Germinal center (tissue), 1 donor: ENCODE measurements around the gene SPATA31C1.
"Not testable (repeated sequence)": the region's sequence is repeated elsewhere in the genome, so short reads cannot be mapped to it uniquely, and the experiment has no call there.

Source experiments
- DNase-seq: peaks from one replicate; pipeline ENCODE4 v3.0.0; 2012; ENCODE audit warnings: mixed read lengths, low spot score

SPATA31C1 gene

GRCh38 chr9:87938336-87938735 is 20.6 kb downstream of the SPATA31C1 start:
- DNase-seq, result not testable (repeated sequence)

DNA sequence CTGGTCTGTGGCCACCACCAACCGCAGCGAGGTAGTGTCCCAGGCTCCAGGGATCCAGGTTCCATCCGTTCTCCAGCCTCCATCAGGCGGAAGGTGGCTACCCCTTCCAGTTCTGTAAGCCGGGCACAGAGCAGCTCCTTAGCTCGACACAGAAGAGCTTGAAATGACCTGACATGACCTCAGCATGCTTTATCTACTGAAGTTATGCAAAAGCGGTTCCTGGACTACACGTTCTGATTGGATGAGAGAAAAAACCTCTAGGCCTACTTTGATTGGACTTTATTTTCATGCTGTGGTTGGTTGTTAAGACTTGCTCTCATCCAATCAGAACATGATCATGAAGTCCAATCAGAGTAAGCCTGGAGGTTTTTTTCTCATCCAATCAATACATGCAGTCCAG is 21.3 kb downstream of the SPATA31C1 start:
- not testable (repeated sequence) for DNase-seq

DNA sequence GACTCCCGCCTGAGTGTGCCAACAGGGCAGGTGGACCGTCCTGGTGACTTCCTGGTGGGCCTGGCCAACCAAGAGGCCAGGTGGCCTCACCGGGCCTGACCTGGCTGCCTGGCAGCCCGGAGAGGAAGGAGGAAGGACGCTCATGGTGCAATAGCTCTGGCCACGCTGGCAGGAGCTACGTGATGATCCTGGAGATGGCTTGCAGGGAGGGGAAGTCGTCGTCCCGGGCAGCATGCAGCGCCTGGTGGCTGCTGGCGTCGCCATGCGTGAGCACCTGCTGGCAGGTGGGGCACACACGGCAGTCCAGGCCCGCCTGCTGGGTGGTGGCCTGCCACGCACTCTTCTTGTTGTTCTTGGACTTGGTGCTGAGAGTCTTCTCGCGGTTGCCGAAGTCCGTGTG is 26.3 kb downstream of the SPATA31C1 start:
- DNase-seq, result no peak

- no peak for DNase-seq
These were observed 26.9 kb downstream of the SPATA31C1 start for GRCh38 chr9:87944682-87945081.

DNA sequence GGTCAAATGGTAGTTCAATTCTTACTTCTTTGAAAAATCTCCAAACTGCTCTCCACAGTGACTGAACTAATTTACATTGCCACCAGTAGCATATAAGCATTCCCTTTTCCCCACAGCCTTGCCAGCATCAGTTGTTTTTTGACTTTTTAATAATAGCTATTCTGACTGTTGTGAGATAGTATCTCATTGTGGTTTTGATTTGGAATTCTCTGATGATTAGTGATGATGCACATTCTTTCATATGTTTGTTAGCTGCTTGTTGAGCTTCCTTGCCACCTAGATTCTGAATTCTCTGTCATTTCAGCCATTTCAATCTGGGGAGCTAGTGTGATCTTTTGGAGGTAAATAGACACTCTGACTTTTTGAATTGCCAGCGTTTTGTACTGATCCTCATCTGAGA is 32.5 kb downstream of the SPATA31C1 start:
- DNase-seq, result no peak

GRCh38 chr9:87950765-87951488 is 33.2 kb downstream of the SPATA31C1 start:
- peak; percentile 36 for DNase-seq

DNA sequence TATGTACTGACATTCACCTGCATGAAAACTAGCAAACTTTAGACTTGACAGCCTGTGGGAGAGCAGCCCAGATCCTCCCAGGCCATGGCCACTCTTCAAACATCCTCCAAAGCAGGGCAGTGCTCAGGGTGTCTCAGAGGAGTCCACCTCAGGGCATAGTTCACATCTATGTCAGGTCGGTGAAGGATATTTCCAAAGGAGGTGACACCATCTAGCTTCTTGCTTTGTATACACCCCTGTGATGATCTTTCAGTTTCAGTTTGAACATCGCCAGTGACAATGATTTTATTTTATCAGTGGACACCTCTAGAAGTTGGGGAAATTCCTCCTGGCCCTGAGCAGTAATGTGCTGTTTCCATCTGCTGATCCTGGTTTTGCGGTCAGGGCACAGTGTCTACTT is 36.5 kb downstream of the SPATA31C1 start:
- no peak for DNase-seq

DNA sequence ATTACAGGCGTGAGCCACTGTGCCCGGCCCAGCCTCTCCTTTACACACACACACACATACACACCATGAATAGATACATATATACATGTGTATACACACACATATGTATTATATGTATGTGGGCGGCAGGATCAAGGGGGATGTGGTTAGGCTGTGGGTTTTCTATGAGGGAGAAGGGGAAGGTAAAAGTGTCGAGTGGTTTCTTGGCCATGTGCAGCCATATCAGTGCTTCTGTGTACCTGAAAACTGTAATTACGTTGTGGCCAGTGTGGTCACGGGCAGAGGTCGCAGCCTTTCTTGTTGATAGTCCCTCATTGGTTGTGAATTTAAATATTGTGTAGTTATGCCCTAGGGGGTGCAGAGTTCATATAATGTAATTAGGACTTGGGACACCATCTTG is 40.1 kb downstream of the SPATA31C1 start:
- DNase-seq, result no peak

DNA sequence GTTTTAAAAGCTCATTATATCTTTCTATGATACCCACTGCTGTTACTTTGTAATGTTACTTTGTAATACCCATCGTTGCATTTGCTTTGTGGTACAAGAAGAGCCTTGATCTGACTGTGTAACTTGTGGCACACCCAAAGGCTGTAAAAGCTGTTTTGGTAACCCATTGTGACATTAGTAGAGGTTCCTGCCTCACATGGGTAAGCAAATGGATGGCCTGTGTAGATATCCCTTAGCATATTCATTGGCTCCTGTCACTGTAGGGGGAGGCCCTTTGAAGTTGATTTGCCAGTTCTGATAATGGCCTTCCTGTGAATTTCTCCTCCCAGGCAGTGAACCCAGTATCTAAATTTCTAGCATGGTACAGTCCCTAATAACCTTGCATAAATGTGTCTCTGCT is 40.8 kb downstream of the SPATA31C1 start:
- DNase-seq, result no peak

DNA sequence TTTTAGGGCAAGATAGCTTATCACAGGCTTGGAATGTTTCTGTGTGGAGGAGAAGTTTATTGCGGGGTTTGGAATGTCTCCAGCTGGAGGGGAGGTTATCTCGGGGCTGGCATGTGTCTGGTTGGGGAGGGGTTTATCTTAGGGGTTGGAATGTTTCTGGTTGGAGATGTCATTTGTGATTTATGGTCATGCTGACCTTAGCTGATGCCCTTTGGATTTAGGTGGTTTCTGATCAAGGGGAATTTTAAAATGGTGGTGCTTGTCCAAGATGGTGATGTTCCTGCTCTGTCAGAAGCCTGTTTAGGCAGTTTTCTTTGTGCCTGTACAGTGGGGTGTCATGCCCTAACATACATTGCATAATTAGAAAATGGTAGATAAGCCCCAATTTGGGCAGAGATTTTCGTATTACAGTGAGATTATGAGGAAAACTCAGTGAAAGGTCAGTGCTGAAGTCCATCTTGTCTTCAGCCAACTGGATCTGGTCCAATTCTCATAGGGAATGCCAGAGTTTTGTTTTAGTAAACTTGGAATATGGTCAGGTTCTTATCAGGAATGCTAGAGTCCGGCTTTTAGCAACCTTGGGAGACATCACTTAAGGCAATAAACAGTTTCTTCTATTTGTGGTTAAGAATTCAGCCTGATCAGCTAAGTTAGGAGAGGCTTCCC is 42.3 kb downstream of the SPATA31C1 start:
- DNase-seq, result no peak

DNA sequence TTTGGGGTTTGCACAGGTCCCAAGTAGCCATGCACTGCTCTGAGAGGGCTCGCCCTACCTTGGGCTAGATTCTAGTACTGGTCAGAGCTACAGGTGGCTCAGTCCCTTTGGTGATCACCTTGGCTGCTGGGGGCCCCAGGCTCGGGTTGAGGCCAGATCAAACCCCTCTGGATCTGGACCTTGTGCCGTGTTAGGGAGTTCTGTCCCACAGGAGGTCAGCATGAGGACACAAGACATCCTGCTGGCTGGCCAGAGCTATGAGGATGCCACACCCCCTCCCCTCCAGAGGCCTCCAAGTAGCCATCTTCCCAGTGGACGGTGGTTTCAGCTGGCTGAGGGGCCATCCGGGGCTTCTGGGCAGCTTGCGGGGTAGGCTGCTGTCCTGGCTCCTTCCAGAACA is 46.0 kb downstream of the SPATA31C1 start:
- no peak for DNase-seq

GRCh38 chr9:87964826-87965225 is 47.1 kb downstream of the SPATA31C1 start:
- DNase-seq, result no peak

DNA sequence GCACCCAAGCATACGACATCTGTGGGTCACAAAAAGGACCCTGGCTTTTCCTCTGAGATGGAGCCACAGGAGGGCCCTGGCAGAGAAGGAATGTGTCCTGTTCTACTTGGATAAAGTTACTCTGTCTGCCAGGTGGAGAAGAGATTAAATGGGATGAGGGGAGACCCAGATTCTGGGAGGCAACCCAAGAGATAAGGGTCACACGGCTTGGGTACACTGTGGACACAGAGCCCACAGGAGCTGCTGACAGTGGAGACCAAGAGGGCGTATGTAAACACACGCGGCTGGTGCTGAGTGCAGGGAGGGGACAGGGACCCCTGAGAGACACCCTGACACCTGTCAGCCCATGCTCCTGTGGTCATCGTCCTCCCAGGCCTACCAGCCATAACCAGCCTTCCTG is 50.4 kb downstream of the SPATA31C1 start:
- DNase-seq, result no peak

GRCh38 chr9:87970602-87971001 is 52.8 kb downstream of the SPATA31C1 start:
- no peak for DNase-seq

GRCh38 chr9:87973122-87973521 is 55.4 kb downstream of the SPATA31C1 start:
- DNase-seq, result no peak
